H1 (cell line): ENCODE data around the gene CRP. TPM values are rescaled to one million over a fixed set of nuclear protein-coding genes. Genes with fewer than 3 reads are reported as not detected.

ENCODE experiments used
- BCL11A ChIP-seq, 2 experiments: IDR thresholded peaks; one replicate each; pipeline ENCODE4 v1.6.1; 2011; ENCODE audit warnings: low read depth in 2 of 2, low read length in 2 of 2, mild to moderate bottlenecking in 2 of 2
- HDAC2 ChIP-seq, 2 experiments: fragments of 300-600 bp in 1 of 2; sonication (generic) in 1 of 2; IDR thresholded peaks; 2 replicates each; pipeline ENCODE4 v1.6.1; 2011 to 2012; ENCODE audit warnings: low read depth in 2 of 2, low read length in 2 of 2, mild to moderate bottlenecking in 2 of 2, moderate library complexity in 2 of 2, borderline replicate concordance in 1 of 2, inconsistent platforms in 1 of 2
- HDAC6 ChIP-seq: IDR thresholded peaks from one replicate; pipeline ENCODE4 v1.7.1; 2012; ENCODE audit warnings: low read depth, mild to moderate bottlenecking, inconsistent platforms, low read length, moderate library complexity
- JUND ChIP-seq: IDR thresholded peaks from 2 replicates; pipeline ENCODE4 v1.6.1; 2011; ENCODE audit warnings: mild to moderate bottlenecking, improper control_type of control experiment, low read length
- MAX ChIP-seq: IDR thresholded peaks from 2 replicates; pipeline ENCODE4 v1.6.1; 2012; ENCODE audit warnings: inconsistent platforms
- RNF2 ChIP-seq: fragments of 200-900, 300-1000 bp; sonication (generic); IDR thresholded peaks from 2 replicates; pipeline ENCODE4 v1.7.1; 2016; ENCODE audit warnings: borderline replicate concordance, low read depth, mild to moderate bottlenecking, antibody characterized with exemption, low read length; ENCODE audit not compliant: poor library complexity, severe bottlenecking; ENCODE audit errors: missing control alignments
- SIN3A ChIP-seq, 2 experiments: IDR thresholded peaks in 1 of 2; conservative IDR thresholded peaks in 1 of 2; 2 replicates each; pipeline ENCODE4 v1.6.1; 2011 to 2012; ENCODE audit warnings: low read length in 2 of 2, improper control_type of control experiment in 1 of 2, low read depth in 1 of 2, mild to moderate bottlenecking in 1 of 2
- YY1 ChIP-seq: IDR thresholded peaks from 2 replicates; pipeline ENCODE4 v1.6.1; 2011; ENCODE audit warnings: low read depth, mild to moderate bottlenecking, low read length
- polyA plus RNA-seq, 7 experiments: library from polyadenylated mRNA; depleted of rRNA in 3 of 7; stranded (reverse) in 5 of 7; unstranded in 2 of 7; fragments of >200 nt in 5 of 7; fragments of 200-250 nt in 2 of 7; gene quantifications; 1 replicate in 5 of 7; 2 replicates in 1 of 7; 4 replicates in 1 of 7; pipeline versions ENCODE4 v1.2.1 to v1.2.3, GENCODE V29; 2011 to 2013; ENCODE audit warnings: missing spikeins in 2 of 7, mixed read lengths in 2 of 7
- total RNA-seq: library from RNA; stranded (reverse); fragmentation: NEBNext Ultra II Directional; extraction: Animal tissue kit (Norgen Biotek cat#: 25700); gene quantifications from 2 replicates; pipeline ENCODE4 v1.2.1, GENCODE V29; 2021

CRP gene
- total and polyA plus RNA-seq, 2 of the 8 experiments (the other 6 are each of a cell fraction or from before 2014, with no cell fraction given): not detected

DNA sequence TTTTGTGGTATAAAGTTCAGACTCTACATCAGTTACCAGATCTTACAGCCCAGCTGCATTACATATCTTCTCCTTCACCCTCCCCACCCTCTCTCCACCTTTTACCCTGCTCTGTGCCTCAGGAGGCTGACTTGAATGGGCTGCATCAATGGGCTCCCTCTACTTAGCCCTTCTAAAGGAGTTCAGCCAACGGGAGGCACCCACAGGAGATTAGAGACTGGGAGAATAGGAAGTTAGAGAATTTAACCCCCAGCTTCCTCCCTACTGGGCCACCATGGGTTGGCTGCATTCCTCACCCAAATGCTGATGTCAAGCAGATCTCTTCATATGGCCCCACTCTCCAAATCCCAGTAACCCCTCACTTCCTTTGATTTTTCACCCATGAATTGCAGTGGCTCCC, 49.3 kb upstream of the CRP start (continued):
- TF ChIP-seq JUND (no peak), RNF2 (no peak), HDAC6 (no peak), MAX (no peak), SIN3A (conservative IDR thresholded peaks at IDR 0.05 in 1 of 2, IDR thresholded peaks at IDR 0.05 in 1 of 2; ENCODE audit: low read depth in 1 of 2, low read length in 2 of 2) (no peak), HDAC2 (IDR thresholded peaks at IDR 0.05; ENCODE audit: borderline replicate concordance in 1 of 2, low read depth in 2 of 2, low read length in 2 of 2) (no peak), BCL11A (IDR thresholded peaks at IDR 0.05; ENCODE audit: low read depth in 2 of 2, low read length in 2 of 2) (no peak), YY1 (no peak)
